ENCODE results near the gene CDKN2D.
"Not testable (repeated sequence)": the region's sequence is repeated elsewhere in the genome, so short reads cannot be mapped to it uniquely, and the experiment has no call there.

The CDKN2D gene

DNA sequence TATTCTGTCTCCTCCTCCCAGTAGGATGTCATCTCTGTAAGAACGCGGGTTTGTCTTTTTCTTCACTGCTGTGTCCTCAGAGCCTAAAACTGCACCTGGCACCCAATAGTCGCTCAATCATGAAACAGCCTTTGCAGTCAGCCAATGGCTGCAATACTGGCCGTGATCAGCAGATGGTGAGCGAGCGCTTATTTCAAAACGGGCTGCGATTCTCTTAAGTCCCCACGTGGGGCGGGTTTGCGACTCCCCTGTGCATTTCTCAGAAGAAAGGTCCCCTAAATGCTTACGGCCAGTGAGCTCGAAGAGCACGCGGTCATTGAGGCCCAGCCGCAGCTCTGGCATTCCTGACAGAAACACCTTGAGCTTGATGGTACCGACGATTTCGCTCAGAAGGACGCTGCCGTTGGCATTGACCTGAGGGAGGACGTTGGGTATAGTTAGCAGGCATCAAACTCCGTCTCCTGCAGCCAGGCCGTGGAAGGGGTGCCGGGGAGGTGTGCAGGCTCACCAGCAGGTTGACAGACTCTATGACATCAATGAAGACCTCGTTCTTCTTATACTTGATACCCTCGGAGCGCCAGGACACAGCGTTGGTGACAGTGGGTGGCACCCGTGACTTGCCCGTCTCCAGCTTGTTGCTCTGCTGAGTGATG lies 12.3 kb upstream of the CDKN2D start:
- DNase-seq, result peak; percentile 92

DNA sequence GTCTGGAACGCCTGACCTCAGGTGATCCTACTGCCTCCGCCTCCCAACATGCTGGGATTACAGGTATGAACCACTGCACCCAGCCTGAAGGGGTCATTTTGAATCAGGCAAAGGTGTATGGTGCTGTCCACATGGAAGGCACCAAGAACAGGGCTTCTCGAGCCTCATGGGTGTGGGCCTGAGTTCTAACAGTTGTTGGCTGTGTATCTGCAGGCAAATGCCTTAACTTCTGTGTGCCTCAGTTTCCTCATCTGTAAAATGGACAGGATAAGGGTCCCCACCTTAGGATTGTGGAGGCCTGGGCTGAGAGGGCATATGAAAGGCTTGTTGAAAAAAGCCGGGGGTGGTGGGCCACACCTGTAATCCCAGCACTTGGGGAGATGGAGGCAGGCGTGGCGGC lies 9.2 kb upstream of the CDKN2D start:
- DNase-seq, result no peak

DNA sequence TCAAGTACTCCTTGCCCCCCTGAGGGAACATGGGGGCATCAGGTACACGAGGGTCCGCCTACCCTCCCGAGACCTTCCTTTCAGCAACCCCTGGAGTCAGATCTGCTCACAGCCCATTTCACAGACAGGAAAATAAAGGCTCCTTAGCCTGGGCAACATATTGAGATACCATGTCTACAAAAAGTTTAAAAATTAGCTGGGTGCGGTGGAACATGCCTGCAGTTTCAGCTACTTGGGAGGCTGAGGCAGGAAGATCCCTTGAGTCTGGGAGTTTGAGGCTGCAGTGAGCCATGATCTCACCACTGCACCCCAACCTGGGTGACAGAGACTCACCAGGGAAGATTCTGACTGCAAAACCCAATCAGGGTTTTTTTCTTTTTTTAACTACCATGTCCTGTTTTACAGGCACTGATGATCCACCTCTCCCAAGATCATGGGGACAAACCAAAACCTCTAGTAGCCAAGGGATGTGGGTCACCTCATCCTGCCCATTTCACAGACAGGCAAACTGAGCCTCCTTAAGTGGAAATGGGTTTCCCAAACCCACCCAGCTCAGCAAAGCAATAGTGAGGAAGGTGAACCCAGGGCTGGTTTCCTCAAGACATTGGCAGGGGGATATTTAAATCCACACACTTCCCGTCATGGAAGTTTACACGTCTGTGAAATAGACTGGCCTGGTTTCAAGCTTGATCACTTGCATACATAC lies 6.4 kb upstream of the CDKN2D start:
- no peak for DNase-seq

DNA sequence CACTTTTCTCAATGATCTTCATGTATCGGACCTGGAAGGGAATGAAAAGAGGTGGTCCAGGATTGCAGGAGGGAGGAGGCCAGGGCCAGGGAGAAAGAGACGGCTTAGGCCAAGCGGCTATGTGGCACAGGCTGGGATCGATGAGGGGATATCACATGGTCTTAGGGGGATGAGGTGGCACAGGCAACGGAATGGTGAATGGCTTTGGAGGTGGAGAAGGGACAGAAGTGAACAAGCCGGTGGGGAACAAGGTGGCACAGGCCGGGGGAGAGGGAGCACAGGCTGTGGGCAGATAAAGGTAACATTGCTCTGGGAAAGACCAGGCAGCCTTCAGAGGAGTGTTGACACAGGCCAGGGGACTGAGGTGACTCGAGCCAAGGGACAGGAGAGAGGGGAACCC lies 5.7 kb upstream of the CDKN2D start:
- DNase-seq, result no peak

DNA sequence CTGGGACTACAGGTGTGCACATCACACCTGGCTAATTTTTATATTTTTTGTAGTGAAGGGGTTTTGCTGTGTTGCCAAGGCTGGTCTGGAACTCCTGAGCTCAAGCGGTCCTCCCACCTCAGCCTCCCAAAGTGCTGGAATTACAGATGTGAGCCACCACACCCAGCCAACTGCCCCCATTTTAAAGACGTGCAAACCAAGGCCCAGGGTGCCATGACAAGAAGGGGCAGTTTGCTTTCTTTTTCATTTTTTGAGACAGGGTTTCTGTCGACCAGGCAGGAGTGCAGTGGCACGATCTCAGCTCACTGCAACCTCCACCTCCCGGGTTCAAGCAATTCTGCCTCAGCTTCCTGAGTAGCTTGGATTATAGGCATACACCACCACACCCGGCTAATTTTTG lies 5.0 kb upstream of the CDKN2D start:
- DNase-seq, result not testable (repeated sequence)

DNA sequence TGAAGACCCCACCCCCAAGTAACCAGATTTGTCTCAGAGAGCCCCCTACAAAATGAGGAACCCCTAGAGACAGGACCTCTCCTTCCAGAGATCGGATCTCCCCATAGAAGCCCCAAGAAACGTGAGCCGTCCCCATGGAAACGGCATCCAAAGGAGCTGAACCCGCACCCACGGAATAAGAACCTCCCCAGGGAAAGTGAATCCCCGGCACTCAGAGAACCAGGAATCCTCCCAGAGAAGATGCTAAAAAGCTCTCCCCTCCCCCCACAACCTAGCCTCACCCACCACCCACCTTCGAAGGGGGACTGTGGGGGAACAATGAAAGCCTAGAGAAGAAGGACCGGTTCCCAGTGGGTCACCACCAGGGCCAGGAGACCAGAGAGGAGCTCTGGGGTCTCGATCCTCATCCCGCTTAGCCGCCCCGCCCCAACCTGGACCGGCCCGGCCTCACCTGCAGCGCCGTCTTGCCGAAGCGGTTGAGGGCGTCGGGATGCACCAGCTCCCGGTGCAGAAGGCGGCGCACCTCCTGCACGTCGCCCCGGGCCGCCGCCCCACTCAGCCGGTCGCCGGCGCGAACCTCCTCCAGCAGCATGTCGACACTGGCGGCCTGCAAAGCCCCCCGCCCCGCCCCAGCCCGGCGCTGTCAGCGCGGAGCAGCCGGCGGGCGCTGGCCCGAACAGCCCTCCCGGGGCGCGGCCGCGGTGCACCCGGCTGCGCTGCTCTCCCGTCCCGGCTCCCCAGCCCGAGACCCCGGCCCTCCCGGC lies 535 bp downstream of the CDKN2D start:
- DNase-seq, result no peak

DNA sequence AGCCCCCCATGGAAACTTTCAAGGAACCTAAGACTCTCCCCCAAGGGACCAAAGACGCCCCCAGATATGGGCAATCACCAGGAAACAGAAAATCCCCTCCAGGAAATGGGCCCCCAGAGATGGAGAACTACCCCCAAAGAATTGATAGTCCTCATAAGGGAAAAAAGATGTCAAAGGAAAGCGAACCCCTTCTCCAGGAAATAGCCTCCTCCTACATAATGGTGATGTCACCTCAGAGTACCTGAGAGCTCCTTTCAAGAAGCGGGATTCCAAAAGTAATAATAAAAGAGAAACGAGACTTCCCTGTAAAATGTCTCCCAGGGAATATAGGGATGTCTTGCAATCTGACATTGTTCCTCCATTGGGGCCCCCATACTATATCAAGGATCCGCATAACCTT lies 1.1 kb downstream of the CDKN2D start:
- DNase-seq, result peak; percentile 35

DNA sequence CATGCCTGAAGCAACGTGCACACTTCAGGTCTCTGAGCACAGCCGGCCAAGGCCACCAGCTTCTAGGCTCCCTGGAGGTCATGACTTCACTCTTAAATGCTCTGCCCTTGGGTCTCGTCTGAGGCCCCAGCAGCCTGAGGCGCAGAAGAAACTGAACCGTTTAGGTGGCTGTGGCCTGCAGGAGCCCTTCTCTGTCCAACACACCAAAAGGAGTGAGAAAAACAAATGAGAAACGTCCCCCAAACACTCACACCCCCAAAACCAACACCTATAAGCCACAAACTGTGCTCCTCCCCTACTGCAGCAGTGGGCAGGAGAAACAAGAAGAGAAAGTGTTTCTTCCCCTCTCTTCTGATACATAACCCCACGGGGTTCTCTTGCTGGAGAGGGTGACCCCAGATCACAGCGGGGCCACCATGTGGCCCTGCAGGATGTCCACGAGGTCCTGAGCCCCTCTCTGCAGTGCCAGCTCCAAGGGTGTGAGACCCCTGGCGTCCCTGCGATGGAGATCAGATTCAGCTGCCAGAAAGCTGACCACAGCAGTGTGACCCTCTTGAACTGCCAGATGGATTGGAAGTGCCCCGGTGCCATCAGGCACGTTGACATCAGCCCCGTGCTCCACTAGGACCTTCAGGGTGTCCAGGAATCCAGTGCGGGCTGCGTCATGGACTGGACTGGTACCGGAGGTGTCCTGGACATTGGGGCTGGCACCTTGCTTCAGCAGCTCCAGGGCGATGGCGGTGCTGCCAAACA lies 1.9 kb downstream of the CDKN2D start:
- peak; percentile 86 for DNase-seq

DNA sequence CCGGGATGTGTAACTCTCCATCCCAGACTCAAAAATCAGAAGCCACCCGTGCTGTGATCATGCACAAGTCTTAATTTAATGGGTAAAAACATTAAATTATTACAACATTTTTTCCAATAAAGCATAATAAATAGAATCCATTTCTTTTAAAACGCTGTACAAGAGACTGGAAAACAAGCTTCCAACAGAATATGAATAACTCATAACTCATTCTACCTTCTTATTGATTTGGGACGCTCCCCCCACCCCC lies 2.4 kb downstream of the CDKN2D start:
- no peak for DNase-seq

DNA sequence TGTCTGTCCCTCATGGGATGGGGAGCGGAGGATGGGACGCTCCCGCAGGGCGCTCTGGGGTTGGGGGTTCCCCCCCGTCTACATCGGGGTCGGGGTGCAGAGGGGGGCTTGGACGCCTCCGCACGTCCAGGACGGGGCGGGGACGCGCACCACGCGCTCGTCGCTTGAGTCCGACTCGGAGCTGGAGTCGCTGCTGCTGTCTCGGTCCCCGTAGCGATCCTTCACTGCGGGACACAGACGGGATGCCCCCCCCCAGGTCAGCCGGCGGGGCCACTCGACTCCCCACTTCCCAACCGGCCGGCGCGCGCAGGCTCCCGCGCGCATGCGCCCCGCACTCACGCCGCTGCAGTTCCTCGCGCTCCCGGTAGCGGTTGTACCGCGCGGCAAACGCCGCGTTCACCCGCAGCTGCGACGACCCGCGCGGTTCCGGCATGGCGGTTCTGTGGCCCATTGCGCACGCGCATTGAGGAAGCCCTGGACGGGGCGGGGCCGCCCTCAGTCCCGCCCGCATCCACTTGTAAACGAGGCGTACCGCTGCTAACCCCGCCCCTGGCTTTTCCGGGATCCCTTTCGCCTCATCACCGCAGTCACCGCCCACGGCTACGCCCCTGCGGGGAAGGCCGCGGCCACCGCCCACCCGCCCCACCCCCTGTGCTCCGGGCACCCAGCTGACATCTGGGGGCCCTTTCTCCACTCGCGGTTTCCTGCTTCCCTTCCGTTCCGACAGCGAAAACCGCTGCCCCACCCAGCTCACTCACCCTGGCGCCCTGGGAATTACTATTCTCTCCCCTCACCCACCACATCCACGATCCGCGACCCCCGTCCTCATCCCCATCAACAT lies 3.0 kb downstream of the CDKN2D start, which contains the start of gene KRI1:
TSS of gene KRI1 (minus strand) at position 444 of the 841 bp plus-strand sequence. CDS start at position 433, 11 bp downstream.
- peak; percentile 99 for DNase-seq

DNA sequence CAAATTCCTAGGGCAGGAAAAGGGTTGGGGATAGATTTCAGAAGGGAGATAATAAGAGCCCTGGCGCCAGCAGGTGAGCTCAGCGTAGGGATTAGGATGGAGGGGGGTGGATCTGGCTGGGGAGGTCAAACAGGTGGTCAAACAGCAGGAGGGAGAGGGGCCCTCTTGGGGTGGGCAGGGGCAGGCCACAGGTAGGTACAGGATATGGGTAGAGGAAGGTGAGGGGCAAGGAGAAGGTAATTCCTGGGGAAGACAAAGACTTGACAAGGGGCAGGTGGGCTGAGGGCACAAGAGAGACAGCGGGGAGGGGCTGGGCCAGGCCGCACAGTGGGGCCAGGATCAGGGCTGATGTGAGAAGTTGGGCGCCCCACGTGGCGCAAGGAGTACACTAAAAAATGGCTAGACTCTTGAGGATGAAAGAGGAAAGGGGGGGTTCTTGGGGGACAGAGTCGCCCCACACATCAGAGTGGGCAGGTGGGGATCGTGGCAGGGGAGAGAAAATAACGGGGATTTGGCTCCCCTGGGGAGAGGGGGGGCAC lies 3.7 kb downstream of the CDKN2D start:
- DNase-seq, result peak; percentile 70

DNA sequence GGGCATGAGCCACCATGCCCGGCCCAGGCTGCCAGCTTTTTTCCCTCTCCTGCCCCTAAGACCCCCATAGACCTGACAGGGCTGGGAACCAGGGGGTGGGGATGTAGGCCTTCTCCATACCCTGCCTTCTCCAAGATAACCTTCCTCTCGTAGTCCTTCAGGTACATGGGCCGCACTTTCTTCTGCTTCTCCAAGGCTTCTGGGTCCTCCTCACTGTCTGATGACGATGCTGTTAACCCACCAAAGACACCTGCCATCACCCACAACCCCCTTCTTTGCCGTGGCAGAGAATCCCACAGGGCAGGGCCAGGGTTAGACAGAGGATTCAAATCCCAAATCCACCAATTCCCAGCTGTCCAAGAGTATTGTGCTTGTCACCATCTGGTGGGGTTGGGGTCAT lies 6.2 kb downstream of the CDKN2D start:
- DNase-seq, result no peak

DNA sequence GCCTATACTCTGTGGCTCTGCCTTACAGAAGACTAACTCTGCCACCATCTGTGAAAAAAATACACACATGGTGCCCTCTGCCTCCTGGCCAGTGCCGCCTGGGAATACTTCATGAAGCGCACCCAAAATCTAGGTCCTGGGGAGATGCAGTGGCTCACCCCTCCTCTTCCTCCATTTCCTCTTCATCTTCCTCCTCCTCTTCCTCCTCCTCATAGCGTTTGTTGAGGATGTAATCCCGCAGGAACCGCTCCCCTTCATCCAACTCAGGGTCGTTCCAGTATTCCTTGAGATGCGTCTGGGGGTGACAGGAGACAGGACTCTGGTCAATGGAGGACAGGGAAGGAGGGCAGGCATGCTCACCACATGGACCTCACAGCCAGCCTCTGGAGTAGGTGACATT lies 8.6 kb downstream of the CDKN2D start:
- DNase-seq, result no peak

DNA sequence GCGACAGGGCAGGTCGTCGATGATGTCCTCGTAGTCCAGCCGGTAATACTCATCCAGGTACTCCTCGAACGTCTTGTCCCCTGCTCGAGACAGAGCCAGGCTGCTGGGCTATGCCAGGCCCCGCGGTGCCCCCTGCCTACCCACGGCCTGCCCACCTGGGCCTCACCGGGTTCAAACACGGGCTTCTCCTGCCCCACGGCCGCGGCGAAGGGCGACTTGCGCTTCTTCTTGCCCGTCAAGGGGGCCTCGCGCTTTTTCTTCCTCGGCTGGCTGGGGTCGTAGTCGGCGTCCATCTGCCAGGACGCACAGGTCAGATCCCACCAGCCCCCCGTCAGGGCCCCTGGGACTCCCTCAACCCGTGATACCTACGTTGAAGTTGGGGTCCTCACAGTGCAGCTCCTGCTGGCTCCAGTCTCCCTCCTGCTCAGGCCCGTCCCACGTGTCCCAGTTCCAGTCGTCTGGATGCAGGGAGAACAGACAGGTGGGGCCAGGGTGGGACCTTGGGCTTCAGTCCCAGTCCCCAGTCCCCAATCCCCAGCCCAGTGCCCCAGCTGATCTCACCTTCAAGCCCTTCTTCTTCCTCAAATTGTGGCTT lies 11.1 kb downstream of the CDKN2D start:
- no peak for DNase-seq

DNA sequence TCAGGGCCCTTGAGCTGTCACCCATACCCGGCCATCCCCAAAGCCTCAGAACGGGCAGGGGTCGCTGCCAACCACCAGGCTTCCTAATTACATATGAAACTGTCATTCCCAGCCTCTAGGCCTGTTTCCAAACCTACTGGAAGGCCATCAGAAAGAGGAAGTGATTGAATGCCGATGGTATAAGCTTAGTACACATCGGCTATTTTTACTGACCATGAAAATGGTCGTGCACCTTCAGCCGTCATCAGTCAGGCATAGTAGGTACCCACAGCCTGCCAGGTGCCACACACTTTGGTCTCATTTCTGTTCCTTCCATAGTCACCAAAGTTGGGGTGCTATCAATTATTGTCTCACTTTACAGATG lies 13.2 kb downstream of the CDKN2D start:
- no peak for DNase-seq

DNA sequence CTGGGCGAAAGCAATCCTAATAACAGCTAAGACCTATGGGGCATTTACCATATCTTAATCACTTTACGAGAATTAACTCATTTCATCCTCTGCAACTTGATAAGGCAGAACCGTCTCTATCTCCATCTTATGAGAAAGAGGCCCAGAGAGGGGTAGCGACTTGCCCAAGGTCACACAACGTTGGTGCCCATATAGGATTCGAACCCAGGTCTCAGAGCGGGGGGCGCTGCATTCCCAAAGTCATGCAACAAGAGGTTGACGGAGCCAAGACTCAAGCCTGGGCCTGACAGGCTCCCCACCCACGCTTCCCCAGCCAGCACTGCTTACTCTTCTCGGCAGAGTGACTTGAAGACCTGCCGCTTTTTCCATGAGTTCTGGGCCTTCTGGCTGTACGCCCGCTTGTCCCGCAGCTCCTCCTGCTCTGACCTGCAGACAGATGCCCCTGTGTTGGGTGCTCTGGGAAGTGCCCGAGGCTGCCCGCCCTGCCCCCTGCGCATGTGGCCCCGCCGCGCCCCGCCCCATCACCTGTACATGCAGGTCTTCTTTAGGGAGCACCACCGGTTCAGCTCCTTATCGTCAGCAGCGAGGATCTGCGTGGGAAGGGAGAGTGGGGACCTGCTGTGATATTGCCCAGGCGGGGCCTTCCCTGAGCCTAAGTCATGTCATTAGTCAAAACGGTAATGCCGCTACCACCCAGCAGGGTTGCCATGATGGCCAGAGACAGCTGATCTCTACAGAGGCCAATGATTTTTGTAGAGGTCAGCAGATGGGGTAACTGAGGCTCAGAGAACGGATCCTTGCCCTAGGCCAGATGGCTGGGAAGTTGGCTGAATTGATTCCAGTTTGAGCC lies 13.8 kb downstream of the CDKN2D start:
- DNase-seq, result no peak

DNA sequence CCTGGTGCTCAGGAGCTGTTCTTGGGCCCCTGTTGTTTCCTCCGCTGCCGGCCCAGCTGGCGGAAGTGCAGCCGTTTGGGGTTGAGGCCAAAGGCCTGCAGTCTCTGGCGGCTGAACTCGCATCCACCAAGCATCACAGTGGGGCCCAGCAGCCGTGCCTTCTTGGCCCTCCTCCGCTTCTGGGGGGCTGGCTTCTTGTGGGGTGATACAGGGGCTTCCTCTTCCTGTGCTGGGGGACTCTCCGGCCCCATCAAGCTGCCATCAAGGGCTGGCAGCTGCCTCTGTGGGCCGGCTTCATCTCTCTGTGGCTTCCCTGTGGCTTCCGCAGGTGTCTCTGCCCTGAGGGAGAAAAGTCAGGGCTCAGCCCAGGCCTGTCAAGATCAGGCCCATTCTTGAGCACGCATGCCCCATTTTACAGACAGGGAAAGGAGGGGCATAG lies 14.8 kb downstream of the CDKN2D start:
- DNase-seq, result peak; percentile 82

DNA sequence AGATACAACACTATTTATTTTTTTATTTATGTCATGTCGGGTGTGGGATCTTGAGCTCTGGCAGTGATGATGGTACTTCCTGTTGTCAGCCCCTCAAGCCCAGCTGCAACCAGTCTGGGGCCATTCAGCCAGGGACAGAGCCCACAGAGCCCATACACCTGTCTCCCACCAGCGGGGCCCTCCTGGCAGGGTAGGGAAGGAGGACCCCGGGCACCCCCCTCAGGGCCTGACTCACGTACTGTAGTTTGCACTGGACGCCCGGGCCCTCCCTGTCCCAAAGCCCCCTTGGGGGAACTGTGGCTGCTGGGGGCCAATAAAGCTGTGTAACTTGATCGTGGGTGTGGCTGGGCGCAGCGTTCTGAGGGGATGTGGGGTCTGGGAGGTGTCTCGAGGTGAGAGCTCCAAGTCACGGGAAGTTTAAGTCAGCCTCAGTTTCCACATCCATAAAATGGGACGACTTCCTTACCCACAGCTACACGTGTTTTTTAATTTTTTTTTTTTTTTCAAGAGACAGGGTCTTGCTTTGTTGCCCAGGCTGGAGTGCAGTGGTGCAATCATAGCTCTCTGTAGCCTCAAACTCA lies 15.6 kb downstream of the CDKN2D start:
- DNase-seq, result no peak

DNA sequence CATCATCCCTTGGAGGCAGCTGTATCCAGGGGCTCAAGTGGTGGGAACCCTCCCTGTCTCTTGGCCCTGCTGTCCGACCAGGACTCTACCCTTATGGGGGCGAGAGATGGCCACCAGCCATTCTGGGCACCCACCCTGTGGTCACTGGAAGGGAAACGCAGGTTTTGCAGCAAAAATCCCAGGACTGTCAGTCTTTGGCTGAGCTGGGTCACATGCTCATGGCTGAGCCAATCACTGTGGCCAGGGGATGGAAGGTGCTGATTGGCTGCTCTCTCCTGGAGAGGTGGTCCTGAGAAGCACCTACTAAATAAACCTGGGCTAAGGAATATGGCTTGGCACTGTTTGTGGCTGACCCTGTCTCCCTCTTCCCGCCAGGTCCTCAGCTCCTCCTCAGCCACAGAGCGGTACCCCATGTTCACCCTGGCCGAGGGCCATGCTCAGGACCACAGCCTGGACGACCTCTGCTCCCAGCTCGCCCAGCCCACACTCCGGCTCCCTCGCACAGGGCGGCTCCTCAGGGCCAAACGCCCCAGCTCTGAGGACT lies 16.2 kb downstream of the CDKN2D start:
- peak; percentile 41 for DNase-seq

DNA sequence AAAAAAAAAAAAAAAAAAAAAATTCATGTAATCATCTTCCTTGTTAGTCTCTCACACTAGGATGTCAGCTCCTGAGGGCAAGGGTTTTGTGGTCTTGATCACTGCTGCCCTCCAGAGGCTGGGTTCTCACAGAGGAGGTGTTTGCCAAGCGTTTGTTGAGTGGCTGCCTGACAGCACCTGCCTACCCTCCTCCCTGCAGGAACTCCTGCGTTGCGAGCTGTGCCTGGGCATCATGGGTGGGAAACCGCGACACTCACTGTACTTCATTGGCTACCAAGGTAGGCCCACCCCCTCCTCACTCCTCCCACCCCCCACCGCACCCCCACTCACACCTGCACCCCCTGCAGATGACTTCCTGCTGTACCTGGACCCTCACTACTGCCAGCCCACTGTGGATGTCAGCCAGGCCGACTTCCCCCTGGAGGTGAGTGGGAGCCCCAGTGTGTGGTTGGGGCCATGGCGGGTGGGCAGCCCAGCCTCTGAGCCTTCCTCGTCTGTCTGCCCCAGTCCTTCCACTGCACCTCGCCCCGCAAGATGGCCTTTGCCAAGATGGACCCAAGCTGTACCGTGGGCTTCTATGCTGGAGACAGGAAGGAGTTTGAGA lies 17.0 kb downstream of the CDKN2D start:
- peak; percentile 62 for DNase-seq

Data from CD4-positive, alpha-beta T cell treated with Interleukin-17A for 1 hour (primary cell).